Measurements from ENCODE around the gene ROBO4.

- TF ChIP-seq EZH2 (IDR thresholded peaks at IDR 0.05; ENCODE audit: borderline replicate concordance, insufficient read depth, low read depth, low read length, poor library complexity, severe bottlenecking), result no peak
- no peak for TF ChIP-seq CTCF (IDR thresholded peaks at IDR 0.05)
Observed at GRCh38 chr11:124870430-124870829, 27.2 kb downstream of the ROBO4 start.
